Activated CD8-positive, alpha-beta T cell treated with anti-CD3 and anti-CD28 coated beads, Interleukin-2, amount 10 ng/mL, durations not matched to agents 7 days and 5 days (primary cell): ENCODE measurements around the gene IRS2. TPM values are rescaled to one million over a fixed set of nuclear protein-coding genes. Genes with fewer than 3 reads are reported as not detected.
"Not testable (repeated sequence)": the region's sequence is repeated elsewhere in the genome, so short reads cannot be mapped to it uniquely, and the experiment has no call there.

Source experiments
- ATAC-seq: fragments of 150-1000 bp; cut with Tn5 transposase; one replicate; pipeline ENCODE4 v1.10.0; 2021; ENCODE audit warnings: moderate library complexity
- CTCF ChIA-PET: fragments of 350-600 bp; sonication (Branson Sonifier 250); formaldehyde crosslinking; loops from one replicate; lab custom pipeline; 2021; ENCODE audit warnings: antibody characterized with exemption; lab: Charles Lee
- POLR2A ChIA-PET: fragments of 350-600 bp; sonication (Branson Sonifier 250); formaldehyde crosslinking; loops from one replicate; lab custom pipeline; 2021; ENCODE audit warnings: antibody characterized with exemption; lab: Charles Lee
- DNase-seq: peaks from one replicate; pipeline ENCODE4 v3.0.0-alpha.2; 2020
- H3K27ac Mint-ChIP-seq: one replicate; pipeline ENCODE4 v1.8.0; 2021; ENCODE audit warnings: mild to moderate bottlenecking, mixed read lengths
- H3K27me3 Mint-ChIP-seq: one replicate; pipeline ENCODE4 v1.8.0; 2021; ENCODE audit warnings: low read depth, mixed read lengths
- H3K36me3 Mint-ChIP-seq: one replicate; pipeline ENCODE4 v1.8.0; 2021; ENCODE audit warnings: low read depth, mixed read lengths
- H3K4me1 Mint-ChIP-seq: one replicate; pipeline ENCODE4 v1.8.0; 2021; ENCODE audit warnings: low read depth, mixed read lengths
- H3K4me3 Mint-ChIP-seq: one replicate; pipeline ENCODE4 v1.8.0; 2021; ENCODE audit warnings: mild to moderate bottlenecking, mixed read lengths
- H3K9me3 Mint-ChIP-seq: one replicate; pipeline ENCODE4 v1.8.0; 2022; ENCODE audit warnings: mixed read lengths; ENCODE audit not compliant: insufficient read depth
- total RNA-seq, 2 experiments: library from RNA; stranded (reverse); gene quantifications; one replicate each; pipeline ENCODE4 v1.2.3, GENCODE V29; 2021

IRS2 gene
- total RNA-seq, 2 experiments from 2014 or later: 3.2 to 3.3 TPM

DNA sequence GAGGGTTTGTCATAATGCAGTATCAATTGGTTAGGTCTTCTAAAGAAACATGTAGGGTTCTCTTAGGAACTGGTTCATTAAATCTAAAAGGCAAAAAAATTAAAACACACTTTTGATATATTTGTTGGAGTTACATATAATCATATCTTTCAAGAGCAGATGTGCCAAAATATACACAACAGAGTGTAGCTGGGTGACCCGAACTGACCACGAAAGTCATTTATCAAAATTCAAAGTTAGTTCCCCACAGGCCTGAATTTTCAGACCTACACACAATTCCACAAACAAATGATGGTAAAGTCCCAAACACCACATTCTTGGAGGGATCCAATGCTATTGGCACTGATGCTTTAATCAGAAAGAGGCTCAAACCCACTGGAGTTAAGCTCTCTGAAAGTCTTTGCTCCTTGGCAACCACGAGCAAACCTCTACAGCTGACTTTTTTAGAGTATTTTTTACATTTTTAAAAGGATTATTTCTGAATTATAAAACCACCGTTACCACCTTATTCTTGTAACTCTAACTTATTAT, 50.9 kb downstream of the IRS2 start:
- H3K9me3 Mint-ChIP-seq: peaks cover 5% of the 10 kb centered on the region
- H3K27me3 Mint-ChIP-seq: peaks cover 10% of the 10 kb centered on the region
- no peaks in the 10 kb centered on the region for H3K36me3 Mint-ChIP-seq
- POLR2A ChIA-PET: no interaction called here
- H3K4me3 Mint-ChIP-seq: no peak overlapping the region
- ATAC-seq (no peak), DNase-seq (no peak)
- peaks cover 15% of the 10 kb centered on the region for H3K4me1 Mint-ChIP-seq
- CTCF ChIA-PET: no interaction called here
- no peak overlapping the region for H3K27ac Mint-ChIP-seq

DNA sequence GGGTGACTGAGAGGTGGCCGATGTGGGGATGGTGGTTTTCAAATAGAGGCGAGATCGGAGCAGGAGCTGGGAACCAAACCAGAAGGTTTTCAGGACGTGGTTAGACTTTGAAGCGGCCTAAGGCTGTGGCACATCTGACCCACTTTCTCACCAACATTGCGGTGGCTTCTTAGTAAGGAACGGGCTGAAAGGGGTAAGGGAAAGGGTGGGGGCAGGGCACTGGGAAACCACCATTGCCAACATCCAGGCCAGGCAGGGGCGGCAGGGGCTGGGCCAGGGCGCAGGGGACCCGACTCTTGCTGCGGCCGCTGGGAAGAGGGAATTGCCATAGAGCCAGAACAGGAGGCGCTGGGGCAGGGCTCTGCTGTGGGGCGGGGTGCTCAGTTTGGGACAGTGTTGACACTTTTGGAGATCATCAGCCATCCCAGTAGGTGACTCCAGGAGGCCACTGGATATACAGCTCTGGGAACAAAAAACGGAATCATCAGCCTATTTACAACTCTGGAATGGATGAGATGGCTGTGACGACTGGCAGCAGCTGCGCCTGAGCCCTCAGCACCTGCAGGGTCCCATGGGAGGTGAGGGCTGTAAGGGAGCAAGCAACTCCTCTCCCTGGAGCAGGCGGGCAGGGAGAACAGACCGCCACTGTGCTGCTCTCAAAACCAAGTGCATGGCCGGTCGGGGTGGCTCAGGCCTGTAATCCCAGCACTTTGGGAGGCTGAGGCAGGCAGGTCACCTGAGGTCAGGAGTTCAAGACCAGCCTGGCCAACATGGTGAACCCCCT, 52.2 kb downstream of the IRS2 start:
- H3K27ac Mint-ChIP-seq: no peak overlapping the region
- DNase-seq: peak; percentile 23
- CTCF ChIA-PET: no interaction called here
- H3K36me3 Mint-ChIP-seq: no peaks in the 10 kb centered on the region
- peaks cover 12% of the 10 kb centered on the region for H3K27me3 Mint-ChIP-seq
- H3K4me1 Mint-ChIP-seq: peaks cover 15% of the 10 kb centered on the region
- no peak for ATAC-seq
- H3K9me3 Mint-ChIP-seq: peaks cover 5% of the 10 kb centered on the region
- H3K4me3 Mint-ChIP-seq: no peak overlapping the region
- POLR2A ChIA-PET: no interaction called here

GRCh38 chr13:109733550-109733949, 52.8 kb downstream of the IRS2 start:
- ATAC-seq (no peak), DNase-seq (no peak)
- Mint-ChIP-seq H3K4me3 (no peak overlapping the region), H3K27me3 (peaks cover 17% of the 10 kb centered on the region), H3K9me3 (peaks cover 5% of the 10 kb centered on the region), H3K27ac (no peak overlapping the region), H3K4me1 (peaks cover 15% of the 10 kb centered on the region), H3K36me3 (no peaks in the 10 kb centered on the region)
- ChIA-PET CTCF (no interaction called here), POLR2A (no interaction called here)

GRCh38 chr13:109732470-109733170, 53.8 kb downstream of the IRS2 start:
- H3K9me3 Mint-ChIP-seq, ATAC-seq, H3K4me3 Mint-ChIP-seq, POLR2A ChIA-PET, H3K36me3 Mint-ChIP-seq, H3K27ac Mint-ChIP-seq, DNase-seq: not testable (repeated sequence)
- H3K4me1 Mint-ChIP-seq: peaks cover 15% of the 10 kb centered on the region
- H3K27me3 Mint-ChIP-seq: peaks cover 19% of the 10 kb centered on the region
- CTCF ChIA-PET: interaction anchor here (1.3 kb wide), 1 partner anchor 47 kb away, joined by 4 read pairs; no protein-coding TSS in a partner anchor

- ChIA-PET CTCF (no interaction called here), POLR2A (no interaction called here)
- Mint-ChIP-seq H3K4me3 (no peak overlapping the region), H3K27ac (no peak overlapping the region), H3K27me3 (peaks cover 16% of the 10 kb centered on the region), H3K36me3 (no peaks in the 10 kb centered on the region), H3K4me1 (peaks cover 15% of the 10 kb centered on the region), H3K9me3 (peaks cover 5% of the 10 kb centered on the region)
- ATAC-seq (no peak), DNase-seq (no peak)
Measured at GRCh38 chr13:109730812-109731335, 55.5 kb downstream of the IRS2 start.

- CTCF ChIA-PET: interaction anchor here (0.6 kb wide), 1 partner anchor 88 kb away, joined by 3 read pairs; no protein-coding TSS in a partner anchor
- H3K27me3 Mint-ChIP-seq: peaks cover 16% of the 10 kb centered on the region
- H3K4me3 Mint-ChIP-seq: no peak overlapping the region
Measured at GRCh38 chr13:109728791-109729731, 57.3 kb downstream of the IRS2 start.

GRCh38 chr13:109728061-109728460, 58.3 kb downstream of the IRS2 start:
- ATAC-seq (no peak), DNase-seq (no peak)
- ChIA-PET POLR2A (no interaction called here), CTCF (interaction anchor here (0.6 kb wide), 1 partner anchor 89 kb away, joined by 3 read pairs; no protein-coding TSS in a partner anchor)
- Mint-ChIP-seq H3K36me3 (no peaks in the 10 kb centered on the region), H3K27me3 (peaks cover 20% of the 10 kb centered on the region), H3K9me3 (no peaks in the 10 kb centered on the region), H3K27ac (no peak overlapping the region), H3K4me1 (peaks cover 5% of the 10 kb centered on the region), H3K4me3 (no peak overlapping the region)

More at GRCh38 chr13:109728791-109729731, 57.3 kb downstream of the IRS2 start:
- Mint-ChIP-seq H3K4me1 (peaks cover 15% of the 10 kb centered on the region), H3K9me3 (no peaks in the 10 kb centered on the region), H3K27ac (no peak overlapping the region), H3K36me3 (no peaks in the 10 kb centered on the region)
- POLR2A ChIA-PET: no interaction called here
- ATAC-seq (no peak), DNase-seq (no peak)

GRCh38 chr13:109727251-109727650, 59.1 kb downstream of the IRS2 start:
- H3K4me3 Mint-ChIP-seq: no peak overlapping the region
- H3K36me3 Mint-ChIP-seq: no peaks in the 10 kb centered on the region
- ChIA-PET POLR2A (no interaction called here), CTCF (no interaction called here)
- ATAC-seq (no peak), DNase-seq (no peak)
- peaks cover 20% of the 10 kb centered on the region for H3K27me3 Mint-ChIP-seq
- peaks cover 4% of the 10 kb centered on the region for H3K4me1 Mint-ChIP-seq
- H3K27ac Mint-ChIP-seq: no peak overlapping the region
- H3K9me3 Mint-ChIP-seq: no peaks in the 10 kb centered on the region

DNA sequence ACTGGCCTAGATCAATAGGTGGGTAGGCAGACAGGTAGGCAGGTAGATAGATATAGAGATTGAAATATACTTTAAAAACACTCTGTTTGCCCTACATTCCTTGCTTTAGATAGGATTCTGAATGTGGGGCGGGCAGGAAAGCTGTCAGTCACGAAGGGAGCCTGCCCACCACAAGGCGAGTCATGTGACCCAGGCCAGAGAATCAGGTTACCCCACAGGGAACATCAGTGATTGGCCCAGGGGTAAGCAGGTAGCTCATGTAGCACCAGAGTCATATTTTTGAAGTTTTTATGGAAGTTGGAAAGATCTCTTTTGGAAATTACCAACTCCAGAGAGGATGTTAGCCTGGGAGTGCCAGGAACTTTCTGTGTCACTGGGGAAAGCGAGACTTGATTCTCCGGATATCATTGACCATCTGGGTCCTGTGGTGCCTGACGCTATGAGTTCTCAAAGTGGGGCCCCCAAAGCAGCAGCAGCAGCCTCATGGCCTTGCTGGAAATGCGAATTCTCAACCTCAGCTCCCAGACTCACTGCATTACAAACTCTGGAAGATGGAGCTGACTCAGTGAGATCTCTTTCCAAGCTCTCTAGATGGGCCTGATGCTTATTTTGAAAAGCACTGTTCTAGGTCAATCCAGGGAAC, 60.3 kb downstream of the IRS2 start:
- POLR2A ChIA-PET: no interaction called here
- Mint-ChIP-seq H3K36me3 (no peaks in the 10 kb centered on the region), H3K4me1 (no peaks in the 10 kb centered on the region), H3K4me3 (no peak overlapping the region), H3K27ac (no peak overlapping the region), H3K9me3 (no peaks in the 10 kb centered on the region), H3K27me3 (peaks cover 20% of the 10 kb centered on the region)
- DNase-seq: no peak
- CTCF ChIA-PET: interaction anchor here (0.8 kb wide), 1 partner anchor 59 kb away, joined by 3 read pairs; no protein-coding TSS in a partner anchor
- no peak for ATAC-seq

DNA sequence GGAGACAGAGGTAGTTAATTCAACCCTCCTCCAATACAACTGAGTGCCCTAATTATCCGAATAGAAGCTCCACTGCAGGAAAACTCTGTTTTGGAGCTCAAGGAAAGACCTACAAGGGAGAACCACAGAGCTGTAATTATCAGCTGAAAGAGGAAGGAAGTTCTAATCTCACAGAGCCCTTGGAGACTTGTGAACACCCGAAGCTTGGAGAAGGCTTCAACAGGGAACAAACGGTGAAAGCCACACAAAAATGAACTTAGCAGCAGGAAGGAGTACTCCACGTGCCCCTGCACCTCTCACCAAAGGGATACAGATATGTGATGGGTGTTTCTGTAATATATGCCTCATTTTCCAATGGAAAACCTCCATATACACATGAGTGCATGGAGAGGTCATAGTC, 61.1 kb downstream of the IRS2 start:
- POLR2A ChIA-PET: no interaction called here
- no peak overlapping the region for H3K27ac Mint-ChIP-seq
- ATAC-seq: no peak
- no peak overlapping the region for H3K4me3 Mint-ChIP-seq
- DNase-seq: no peak
- no peaks in the 10 kb centered on the region for H3K9me3 Mint-ChIP-seq
- CTCF ChIA-PET: no interaction called here
- no peaks in the 10 kb centered on the region for H3K36me3 Mint-ChIP-seq
- no peaks in the 10 kb centered on the region for H3K4me1 Mint-ChIP-seq
- H3K27me3 Mint-ChIP-seq: peaks cover 24% of the 10 kb centered on the region

- ATAC-seq (no peak), DNase-seq (no peak)
- ChIA-PET CTCF (no interaction called here), POLR2A (interaction anchor here (0.7 kb wide), 1 partner anchor 412 kb away, joined by 3 read pairs; no protein-coding TSS in a partner anchor)
- Mint-ChIP-seq H3K4me3 (no peak overlapping the region), H3K27ac (no peak overlapping the region), H3K27me3 (peaks cover 30% of the 10 kb centered on the region), H3K9me3 (no peaks in the 10 kb centered on the region), H3K4me1 (no peaks in the 10 kb centered on the region), H3K36me3 (no peaks in the 10 kb centered on the region)
Measured at GRCh38 chr13:109724603-109725002, 61.8 kb downstream of the IRS2 start.
